HEK293 (cell line): ENCODE data around the gene CSGALNACT2.

Experiments
- CTCF ChIA-PET: fragments of 350-600 bp; formaldehyde crosslinking; extraction: SDS; loops from one replicate; lab custom pipeline; 2021; ENCODE audit warnings: antibody characterized with exemption; lab: Yijun Ruan, JAX
- POLR2A ChIA-PET: fragments of 300-600 bp; formaldehyde crosslinking; extraction: SDS; loops from one replicate; lab custom pipeline; 2020; ENCODE audit warnings: antibody characterized with exemption, inconsistent platforms; lab: Yijun Ruan, JAX
- H3K27ac ChIP-seq: fragments of 200-500 bp; sonication (Bioruptor generic); 2 replicates; pipeline ENCODE4 v1.5.1; 2014; ENCODE audit warnings: low read depth, low read length, control low read depth, inconsistent platforms; ENCODE audit errors: extremely low read depth
- H3K36me3 ChIP-seq, 2 experiments: fragments of 200-500 bp in 1 of 2; sonication (Bioruptor generic) in 1 of 2; 1 replicate in 1 of 2; 2 replicates in 1 of 2; pipeline ENCODE4 v1.5.1; 2014 to 2017; ENCODE audit warnings: inconsistent platforms in 2 of 2, low read length in 2 of 2; ENCODE audit not compliant: control insufficient read depth in 2 of 2, insufficient read depth in 1 of 2
- H3K4me1 ChIP-seq: fragments of 200-500 bp; sonication (Bioruptor generic); 2 replicates; pipeline ENCODE4 v1.5.1; 2014; ENCODE audit warnings: mild to moderate bottlenecking, low read length, inconsistent platforms; ENCODE audit not compliant: control insufficient read depth, insufficient read depth
- H3K4me3 ChIP-seq: 2 replicates; pipeline ENCODE4 v1.5.1; 2011; ENCODE audit warnings: low read depth, mild to moderate bottlenecking, control low read depth, low read length, moderate library complexity
- H3K9me3 ChIP-seq: fragments of 200-500 bp; sonication (Bioruptor generic); 2 replicates; pipeline ENCODE4 v1.5.1; 2014; ENCODE audit warnings: low read depth, low read length, inconsistent platforms; ENCODE audit not compliant: control insufficient read depth, insufficient read depth
- FEZF1 ChIP-seq: fragments of 450-650 bp; formaldehyde crosslinking; IDR thresholded peaks from 2 replicates; pipeline ENCODE4 v1.5.1; 2016; ENCODE audit warnings: missing biosample characterization, missing genetic modification characterization
- GLIS1 ChIP-seq: fragments of 450-650 bp; formaldehyde crosslinking; IDR thresholded peaks from 2 replicates; pipeline ENCODE4 v1.5.1; 2016; ENCODE audit warnings: missing biosample characterization, missing genetic modification characterization
- HOXC10 ChIP-seq: sonication (generic); formaldehyde crosslinking; IDR thresholded peaks from 2 replicates; pipeline ENCODE4 v1.8.1; 2023; ENCODE audit warnings: mild to moderate bottlenecking, missing genetic modification reagents
- HOXD13 ChIP-seq: sonication (generic); formaldehyde crosslinking; IDR thresholded peaks from 2 replicates; pipeline ENCODE4 v1.8.0; 2022; ENCODE audit warnings: missing genetic modification reagents, borderline replicate concordance
- IKZF3 ChIP-seq: fragments of 450-650 bp; IDR thresholded peaks from 2 replicates; pipeline ENCODE4 v1.5.0; 2018; ENCODE audit warnings: missing biosample characterization, mild to moderate bottlenecking, missing genetic modification characterization, moderate library complexity
- OSR2 ChIP-seq: fragments of 450-650 bp; formaldehyde crosslinking; IDR thresholded peaks from 2 replicates; pipeline ENCODE4 v1.5.1; 2016; ENCODE audit warnings: missing biosample characterization, missing genetic modification characterization
- PATZ1 ChIP-seq: fragments of 450-650 bp; formaldehyde crosslinking; IDR thresholded peaks from 2 replicates; pipeline ENCODE4 v1.5.1; 2016; ENCODE audit warnings: missing biosample characterization, missing genetic modification characterization
- RBAK ChIP-seq: fragments of 450-650 bp; formaldehyde crosslinking; IDR thresholded peaks from 2 replicates; pipeline ENCODE4 v1.5.1; 2016; ENCODE audit warnings: missing biosample characterization, missing genetic modification characterization
- REPIN1 ChIP-seq: fragments of 450-650 bp; formaldehyde crosslinking; IDR thresholded peaks from 2 replicates; pipeline ENCODE4 v1.5.1; 2017; ENCODE audit warnings: missing biosample characterization, missing genetic modification characterization, low read depth
- SP3 ChIP-seq: fragments of 450-650 bp; formaldehyde crosslinking; IDR thresholded peaks from 2 replicates; pipeline ENCODE4 v1.5.1; 2016; ENCODE audit warnings: missing biosample characterization, missing genetic modification characterization
- TCF7L2 ChIP-seq: IDR thresholded peaks from 2 replicates; pipeline ENCODE4 v1.6.1; 2011; ENCODE audit warnings: low read depth, mild to moderate bottlenecking, inconsistent platforms, low read length, moderate library complexity, borderline replicate concordance
- ZBTB20 ChIP-seq: fragments of 450-650 bp; formaldehyde crosslinking; IDR thresholded peaks from 2 replicates; pipeline ENCODE4 v1.5.1; 2016; ENCODE audit warnings: missing biosample characterization, missing genetic modification characterization
- ZBTB48 ChIP-seq: fragments of 450-650 bp; formaldehyde crosslinking; IDR thresholded peaks from 2 replicates; pipeline ENCODE4 v1.5.1; 2016; ENCODE audit warnings: missing biosample characterization, missing genetic modification characterization
- ZBTB8A ChIP-seq: fragments of 450-650 bp; formaldehyde crosslinking; IDR thresholded peaks from 2 replicates; pipeline ENCODE4 v1.5.1; 2016; ENCODE audit warnings: missing biosample characterization, missing genetic modification characterization
- ZFP37 ChIP-seq: fragments of 450-650 bp; formaldehyde crosslinking; IDR thresholded peaks from 2 replicates; pipeline ENCODE4 v1.5.1; 2016; ENCODE audit warnings: missing biosample characterization, missing genetic modification characterization
- ZFP69B ChIP-seq: fragments of 450-650 bp; formaldehyde crosslinking; IDR thresholded peaks from 2 replicates; pipeline ENCODE4 v1.5.1; 2016; ENCODE audit warnings: missing biosample characterization, missing genetic modification characterization
- ZNF174 ChIP-seq: fragments of 450-650 bp; formaldehyde crosslinking; IDR thresholded peaks from 2 replicates; pipeline ENCODE4 v1.5.0; 2017; ENCODE audit warnings: missing biosample characterization, mild to moderate bottlenecking, missing genetic modification characterization
- ZNF184 ChIP-seq: fragments of 450-650 bp; IDR thresholded peaks from 2 replicates; pipeline ENCODE4 v1.5.1; 2018; ENCODE audit warnings: missing biosample characterization, mild to moderate bottlenecking, missing genetic modification characterization
- ZNF211 ChIP-seq: fragments of 450-650 bp; formaldehyde crosslinking; IDR thresholded peaks from 2 replicates; pipeline ENCODE4 v1.5.1; 2016; ENCODE audit warnings: low read depth, missing biosample characterization, missing genetic modification characterization
- ZNF221 ChIP-seq: fragments of 450-650 bp; formaldehyde crosslinking; IDR thresholded peaks from 2 replicates; pipeline ENCODE4 v1.5.1; 2017; ENCODE audit warnings: missing biosample characterization, missing genetic modification characterization, borderline replicate concordance
- ZNF248 ChIP-seq: fragments of 450-650 bp; formaldehyde crosslinking; IDR thresholded peaks from 2 replicates; pipeline ENCODE4 v1.5.1; 2017; ENCODE audit warnings: missing biosample characterization, missing genetic modification characterization
- ZNF274 ChIP-seq, 2 experiments: fragments of 200-500 bp in 1 of 2; fragments of 450-650 bp in 1 of 2; sonication (Bioruptor generic) in 1 of 2; formaldehyde crosslinking in 1 of 2; IDR thresholded peaks; 2 replicates each; pipeline versions ENCODE4 v1.5.1 to v1.6.1; 2014 to 2016; ENCODE audit warnings: borderline replicate concordance in 1 of 2, inconsistent platforms in 1 of 2, low read length in 1 of 2, missing biosample characterization in 1 of 2, missing genetic modification characterization in 1 of 2
- ZNF324 ChIP-seq: fragments of 450-650 bp; formaldehyde crosslinking; IDR thresholded peaks from 2 replicates; pipeline ENCODE4 v1.5.1; 2016; ENCODE audit warnings: missing biosample characterization, missing genetic modification characterization
- ZNF596 ChIP-seq: fragments of 450-650 bp; IDR thresholded peaks from 2 replicates; pipeline ENCODE4 v1.5.0; 2018; ENCODE audit warnings: missing biosample characterization, mild to moderate bottlenecking, missing genetic modification characterization, moderate library complexity
- ZNF610 ChIP-seq: fragments of 450-650 bp; formaldehyde crosslinking; IDR thresholded peaks from 2 replicates; pipeline ENCODE4 v1.5.1; 2016; ENCODE audit warnings: missing biosample characterization, missing genetic modification characterization, borderline replicate concordance
- ZNF747 ChIP-seq: fragments of 450-650 bp; formaldehyde crosslinking; IDR thresholded peaks from 2 replicates; pipeline ENCODE4 v1.5.1; 2016; ENCODE audit warnings: missing biosample characterization, missing genetic modification characterization
- ZNF76 ChIP-seq: fragments of 450-650 bp; formaldehyde crosslinking; IDR thresholded peaks from 2 replicates; pipeline ENCODE4; 2016; ENCODE audit warnings: low read depth, missing biosample characterization, missing genetic modification characterization, borderline replicate concordance
- ZNF777 ChIP-seq: fragments of 450-650 bp; formaldehyde crosslinking; IDR thresholded peaks from 2 replicates; pipeline ENCODE4 v1.5.1; 2017; ENCODE audit warnings: missing biosample characterization, missing genetic modification characterization, borderline replicate concordance
- ZSCAN23 ChIP-seq: fragments of 450-650 bp; formaldehyde crosslinking; IDR thresholded peaks from 2 replicates; pipeline ENCODE4 v1.5.1; 2016; ENCODE audit warnings: missing biosample characterization, missing genetic modification characterization
- TF ChIP-seq, protein P1 (sequence below): fragments of 450-650 bp; formaldehyde crosslinking; IDR thresholded peaks from 2 replicates; pipeline ENCODE4 v1.5.1; 2016; ENCODE audit warnings: missing biosample characterization, missing genetic modification characterization

CSGALNACT2 gene

GRCh38 chr10:43200538-43201390 is 62.5 kb downstream of the CSGALNACT2 start:
- H3K9me3 ChIP-seq: no peaks in the 10 kb centered on the region
- no peak overlapping the region for H3K4me3 ChIP-seq
- TF ChIP-seq OSR2 (tag by site-specific recombination) (no peak), ZNF324 (tag by site-specific recombination) (no peak), ZFP37 (tag by site-specific recombination) (no peak), ZNF184 (no peak), ZBTB8A (tag by site-specific recombination) (no peak)
- TF ChIP-seq, protein P1, sequence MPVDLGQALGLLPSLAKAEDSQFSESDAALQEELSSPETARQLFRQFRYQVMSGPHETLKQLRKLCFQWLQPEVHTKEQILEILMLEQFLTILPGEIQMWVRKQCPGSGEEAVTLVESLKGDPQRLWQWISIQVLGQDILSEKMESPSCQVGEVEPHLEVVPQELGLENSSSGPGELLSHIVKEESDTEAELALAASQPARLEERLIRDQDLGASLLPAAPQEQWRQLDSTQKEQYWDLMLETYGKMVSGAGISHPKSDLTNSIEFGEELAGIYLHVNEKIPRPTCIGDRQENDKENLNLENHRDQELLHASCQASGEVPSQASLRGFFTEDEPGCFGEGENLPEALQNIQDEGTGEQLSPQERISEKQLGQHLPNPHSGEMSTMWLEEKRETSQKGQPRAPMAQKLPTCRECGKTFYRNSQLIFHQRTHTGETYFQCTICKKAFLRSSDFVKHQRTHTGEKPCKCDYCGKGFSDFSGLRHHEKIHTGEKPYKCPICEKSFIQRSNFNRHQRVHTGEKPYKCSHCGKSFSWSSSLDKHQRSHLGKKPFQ (tag by site-specific recombination): no peak
- CTCF ChIA-PET: interaction anchor here (0.7 to 1.1 kb wide), 3 partner anchors 11 to 69 kb away, joined by 3 read pairs; no protein-coding TSS in a partner anchor
- POLR2A ChIA-PET: no interaction called here
- H3K4me1 ChIP-seq: no peaks in the 10 kb centered on the region
- no peak overlapping the region for H3K27ac ChIP-seq
- no peaks in the 10 kb centered on the region for H3K36me3 ChIP-seq

DNA sequence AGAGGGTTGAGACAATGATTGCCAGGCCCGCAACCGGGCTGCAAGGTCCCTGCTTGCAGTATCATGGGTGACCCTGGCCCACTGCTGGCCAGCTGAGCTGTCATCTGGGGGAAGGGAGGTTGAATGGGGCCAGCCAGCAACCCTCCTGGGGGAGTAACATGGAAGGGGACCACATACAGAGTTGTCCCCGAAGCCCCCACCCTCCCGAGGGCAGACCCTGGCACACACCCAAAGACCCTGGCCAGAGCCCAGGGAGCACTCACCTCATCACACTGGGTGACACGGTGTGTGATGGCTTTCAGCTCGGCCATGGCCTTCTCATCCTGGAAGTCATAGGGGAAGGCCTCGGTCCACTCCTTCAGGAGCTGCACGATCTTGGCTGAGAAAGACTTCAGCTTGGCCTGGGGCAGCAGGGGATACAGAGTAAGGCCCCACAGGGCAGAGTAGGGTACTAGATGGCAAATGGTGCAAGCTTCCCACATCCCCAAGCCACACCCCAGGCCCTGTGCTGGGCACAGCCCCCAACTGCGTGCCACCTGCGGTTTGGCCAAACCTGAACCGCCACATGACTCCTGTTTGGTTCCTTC is 63.4 kb downstream of the CSGALNACT2 start:
- ChIA-PET POLR2A (no interaction called here), CTCF (interaction anchor here (0.6 to 1.1 kb wide), 4 partner anchors 12 to 150 kb away, joined by 3 read pairs; no protein-coding TSS in a partner anchor)
- H3K36me3 ChIP-seq: no peaks in the 10 kb centered on the region
- H3K9me3 ChIP-seq: no peaks in the 10 kb centered on the region
- no peaks in the 10 kb centered on the region for H3K4me1 ChIP-seq
- H3K4me3 ChIP-seq: no peak overlapping the region
- no peak overlapping the region for H3K27ac ChIP-seq
- TF ChIP-seq HOXD13 (CRISPR knock-in tag) (no peak), ZNF248 (tag by site-specific recombination) (no peak), GLIS1 (tag by site-specific recombination) (no peak), ZNF610 (no peak), TCF7L2 (no peak), ZNF211 (tag by site-specific recombination) (no peak), ZNF274 (IDR thresholded peaks at IDR 0.05; ENCODE audit: low read length) (no peak), ZNF274 (tag by site-specific recombination; IDR thresholded peaks at IDR 0.05; ENCODE audit: borderline replicate concordance) (no peak), RBAK (tag by site-specific recombination) (no peak), ZNF174 (tag by site-specific recombination) (no peak), REPIN1 (tag by site-specific recombination) (no peak), ZNF221 (tag by site-specific recombination) (no peak), HOXC10 (CRISPR knock-in tag) (no peak), FEZF1 (tag by site-specific recombination) (no peak)
- TF ChIP-seq, all 188 proteins: peak for 0

DNA sequence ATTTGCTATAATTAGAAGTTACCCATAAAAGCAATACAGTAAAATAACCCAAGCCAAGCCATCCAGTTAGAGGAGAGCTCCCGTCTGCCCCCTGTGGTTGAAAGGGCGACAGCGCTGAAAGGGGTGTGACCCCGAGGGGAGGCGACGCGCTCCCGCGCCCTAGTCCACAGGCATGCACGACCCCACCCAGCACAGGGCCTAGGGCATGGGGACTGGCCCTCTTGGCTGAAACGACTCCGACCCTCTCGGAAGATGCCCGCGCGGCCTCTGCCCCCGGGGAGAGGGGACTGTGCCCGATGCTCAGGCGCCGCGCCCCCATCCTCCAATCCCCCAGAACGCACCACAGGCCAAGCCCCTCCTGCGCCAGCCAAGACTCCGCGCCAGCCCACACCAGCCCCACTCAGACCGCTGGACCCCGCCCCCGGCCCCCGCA is 64.0 kb downstream of the CSGALNACT2 start:
- ChIA-PET CTCF (interaction anchor here (0.6 kb wide), 1 partner anchor 149 kb away, joined by 3 read pairs; no protein-coding TSS in a partner anchor), POLR2A (no interaction called here)
- Histone ChIP-seq H3K4me1 (no peaks in the 10 kb centered on the region), H3K36me3 (no peaks in the 10 kb centered on the region), H3K27ac (no peak overlapping the region), H3K9me3 (no peaks in the 10 kb centered on the region), H3K4me3 (no peak overlapping the region)
- TF ChIP-seq ZNF596 (tag by site-specific recombination) (no peak), ZSCAN23 (tag by site-specific recombination) (no peak), SP3 (tag by site-specific recombination) (no peak), ZFP69B (tag by site-specific recombination) (no peak), ZNF211 (tag by site-specific recombination) (no peak), PATZ1 (tag by site-specific recombination) (no peak), ZNF747 (tag by site-specific recombination) (no peak), ZBTB48 (tag by site-specific recombination) (no peak), ZNF777 (tag by site-specific recombination) (no peak), ZBTB20 (no peak), ZNF76 (tag by site-specific recombination) (no peak), IKZF3 (tag by site-specific recombination) (no peak)
